RWPE2 (cell line): ENCODE data around the gene ECSIT.

Experiments used
- ATAC-seq: fragments of 200-7000 bp; cut with Tn5 transposase; 3 replicates; pipeline ENCODE4 v1.9.1; 2021; ENCODE audit warnings: low read depth
- DNase-seq: peaks from one replicate; pipeline ENCODE4 v3.0.0-alpha.2; 2020; ENCODE audit warnings: low spot score
- H3K27ac ChIP-seq: fragments of 450-650 bp; 2 replicates; pipeline ENCODE4 v1.5.1; 2017; ENCODE audit warnings: mild to moderate bottlenecking; ENCODE audit not compliant: poor library complexity, severe bottlenecking
- H3K27me3 ChIP-seq: fragments of 250-450 bp; sonication (Bioruptor Pico); 2 replicates; pipeline ENCODE4 v1.5.1; 2021; ENCODE audit warnings: mild to moderate bottlenecking, moderate library complexity; ENCODE audit not compliant: insufficient read depth, poor library complexity, severe bottlenecking
- H3K36me3 ChIP-seq: fragments of 250-450 bp; sonication (Bioruptor Pico); 2 replicates; pipeline ENCODE4 v1.5.1; 2020; ENCODE audit warnings: low read depth, mild to moderate bottlenecking, moderate library complexity
- H3K4me1 ChIP-seq: fragments of 250-450 bp; sonication (Bioruptor Pico); 2 replicates; pipeline ENCODE4 v1.5.1; 2021; ENCODE audit warnings: mild to moderate bottlenecking, moderate library complexity; ENCODE audit not compliant: insufficient read depth, poor library complexity, severe bottlenecking
- H3K4me3 ChIP-seq: fragments of 250-450 bp; sonication (Bioruptor Pico); 2 replicates; pipeline ENCODE4 v1.5.1; 2021; ENCODE audit warnings: mild to moderate bottlenecking, moderate library complexity; ENCODE audit not compliant: severe bottlenecking
- H3K9me3 ChIP-seq: fragments of 250-450 bp; sonication (Bioruptor Pico); 2 replicates; pipeline ENCODE4 v1.5.1; 2021; ENCODE audit warnings: mild to moderate bottlenecking, moderate library complexity; ENCODE audit not compliant: severe bottlenecking
- CTCF ChIP-seq: fragments of 450-650 bp; IDR thresholded peaks from one replicate; pipeline ENCODE4 v1.5.1; 2017; ENCODE audit warnings: mild to moderate bottlenecking, moderate library complexity; ENCODE audit not compliant: poor library complexity, severe bottlenecking

The ECSIT gene

GRCh38 chr19:11506101-11506555, 22.8 kb downstream of the ECSIT start:
- ATAC-seq (peak; percentile 31), DNase-seq (no peak)
- Histone ChIP-seq H3K27ac (peak overlapping the region; percentile 68), H3K9me3 (no peaks in the 10 kb centered on the region), H3K36me3 (no peaks in the 10 kb centered on the region), H3K4me1 (no peaks in the 10 kb centered on the region), H3K27me3 (no peaks in the 10 kb centered on the region), H3K4me3 (peak overlapping the region; percentile 65)
- TF ChIP-seq CTCF = no peak

DNA sequence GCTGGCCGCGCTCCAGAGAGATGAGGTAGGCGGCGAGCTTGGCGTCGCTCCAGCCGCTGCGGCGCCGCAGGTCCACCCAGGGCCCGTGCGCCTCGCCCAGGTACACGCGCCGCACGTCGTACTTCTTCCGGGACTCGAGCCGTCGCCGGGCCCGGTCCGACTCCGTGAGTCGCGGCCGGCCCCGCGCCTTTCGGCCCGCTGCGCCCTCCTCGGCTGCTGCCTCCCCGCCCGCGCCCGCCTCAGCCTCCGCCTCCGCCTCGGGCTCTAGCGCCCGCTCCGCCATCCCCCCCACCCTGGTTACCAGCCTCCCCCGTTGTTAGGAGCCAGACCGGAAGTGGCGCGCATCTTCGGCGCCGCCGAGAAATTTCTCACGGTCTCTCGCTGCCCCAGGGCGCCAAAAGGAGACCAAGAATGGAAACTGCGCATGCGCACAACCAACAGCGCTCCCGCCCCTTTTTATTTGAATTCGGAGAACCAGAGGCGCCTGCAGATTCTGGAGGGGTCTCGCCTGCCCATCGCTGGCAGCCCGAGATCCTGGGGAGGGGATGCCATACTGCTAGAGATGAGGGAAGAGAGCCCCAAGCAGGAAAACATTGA, 23.3 kb downstream of the ECSIT start, which contains the start of gene ZNF653:
ZNF653 (minus strand) TSS at position 336 of the 597 bp plus-strand sequence; CDS start at position 283, 53 bp downstream.
- no peaks in the 10 kb centered on the region for H3K27me3 ChIP-seq
- H3K9me3 ChIP-seq = no peaks in the 10 kb centered on the region
- DNase-seq = peak; percentile 89
- H3K4me3 ChIP-seq = peak within 1 kb of the TSS; percentile 65
- peak within 1 kb of the TSS; percentile 68 for H3K27ac ChIP-seq
- peak; percentile 54 for ATAC-seq
- H3K4me1 ChIP-seq = no peaks in the 10 kb centered on the region
- H3K36me3 ChIP-seq = no peaks in the 10 kb centered on the region
- no peak for TF ChIP-seq CTCF

GRCh38 chr19:11505032-11505503, 23.9 kb downstream of the ECSIT start:
- H3K4me3 ChIP-seq = peak overlapping the region; percentile 65
- H3K27me3 ChIP-seq = no peaks in the 10 kb centered on the region
- DNase-seq (peak; percentile 97), ATAC-seq (peak; percentile 95)
- no peaks in the 10 kb centered on the region for H3K36me3 ChIP-seq
- H3K27ac ChIP-seq = peak overlapping the region; percentile 68
- H3K4me1 ChIP-seq = no peaks in the 10 kb centered on the region
- no peaks in the 10 kb centered on the region for H3K9me3 ChIP-seq
- TF ChIP-seq CTCF = no peak

DNA sequence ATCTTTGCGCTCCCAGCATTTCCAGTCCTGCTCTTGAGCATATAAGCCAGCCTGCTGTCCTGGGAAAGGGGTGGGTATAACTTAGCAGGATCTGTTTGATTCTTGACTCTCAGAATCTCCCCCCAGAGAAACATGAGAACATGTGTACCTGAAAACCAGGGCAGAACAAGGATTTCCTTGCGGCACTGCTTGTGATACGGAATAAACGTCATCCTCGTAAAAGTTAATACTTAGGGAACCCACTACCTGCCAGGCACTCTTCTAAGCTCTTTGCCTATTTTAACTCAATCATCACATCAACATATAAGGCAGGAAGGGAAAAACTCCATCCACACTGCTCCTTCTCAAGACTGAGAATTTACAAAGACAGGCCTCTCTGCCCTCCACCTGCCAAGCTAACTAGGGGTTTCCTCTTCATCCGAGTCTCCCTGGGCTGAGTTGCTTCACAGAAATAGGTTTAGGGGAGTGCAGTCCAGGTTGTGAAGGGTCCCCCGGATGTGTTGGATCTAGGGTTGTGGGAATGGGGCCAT, 24.4 kb downstream of the ECSIT start:
- Histone ChIP-seq H3K27ac (peak overlapping the region; percentile 68), H3K27me3 (no peaks in the 10 kb centered on the region), H3K9me3 (no peaks in the 10 kb centered on the region), H3K4me1 (no peaks in the 10 kb centered on the region), H3K4me3 (peak overlapping the region; percentile 65), H3K36me3 (no peaks in the 10 kb centered on the region)
- no peak for ATAC-seq
- no peak for DNase-seq
- TF ChIP-seq CTCF = no peak
